ENCODE measurements around the gene MRFAP1.
"Not testable (repeated sequence)": the region's sequence is repeated elsewhere in the genome, so short reads cannot be mapped to it uniquely, and the experiment has no call there.

Gene MRFAP1

DNA sequence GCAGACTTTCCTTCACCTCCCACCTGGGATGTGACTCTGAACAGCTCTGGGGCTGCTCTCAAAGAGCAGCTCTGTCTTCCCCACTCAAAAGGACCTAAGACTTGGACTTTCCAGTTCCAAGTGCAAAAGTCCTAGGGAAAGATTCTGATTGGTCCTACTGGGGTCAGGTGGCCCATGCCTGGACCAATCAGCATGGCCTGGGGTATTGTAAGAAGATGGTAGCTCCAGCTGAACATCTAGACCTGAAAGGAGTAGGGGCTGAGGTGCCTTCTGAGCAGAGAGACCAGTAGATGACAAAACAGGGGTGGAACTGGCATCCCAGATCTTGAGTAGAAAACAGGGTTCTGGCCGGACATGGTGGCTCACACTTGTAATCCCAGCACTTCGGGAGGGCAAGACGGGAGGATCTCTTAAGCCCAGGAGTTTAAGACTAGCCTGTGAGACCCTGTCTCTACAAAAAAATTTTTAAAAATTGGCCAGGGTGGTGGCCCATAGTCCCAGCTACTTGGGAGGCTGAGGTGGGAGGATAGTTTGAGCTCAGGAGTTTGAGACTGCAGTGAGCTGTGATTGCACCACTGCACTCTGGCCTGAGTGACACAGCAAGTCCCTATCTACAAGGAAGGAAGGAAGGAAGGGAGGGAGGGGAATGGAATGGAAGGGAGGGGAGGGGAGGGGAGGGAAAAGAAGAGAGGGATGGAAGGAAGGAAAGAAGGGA is 27.4 kb upstream of the MRFAP1 start:
- no peak for DNase-seq

DNA sequence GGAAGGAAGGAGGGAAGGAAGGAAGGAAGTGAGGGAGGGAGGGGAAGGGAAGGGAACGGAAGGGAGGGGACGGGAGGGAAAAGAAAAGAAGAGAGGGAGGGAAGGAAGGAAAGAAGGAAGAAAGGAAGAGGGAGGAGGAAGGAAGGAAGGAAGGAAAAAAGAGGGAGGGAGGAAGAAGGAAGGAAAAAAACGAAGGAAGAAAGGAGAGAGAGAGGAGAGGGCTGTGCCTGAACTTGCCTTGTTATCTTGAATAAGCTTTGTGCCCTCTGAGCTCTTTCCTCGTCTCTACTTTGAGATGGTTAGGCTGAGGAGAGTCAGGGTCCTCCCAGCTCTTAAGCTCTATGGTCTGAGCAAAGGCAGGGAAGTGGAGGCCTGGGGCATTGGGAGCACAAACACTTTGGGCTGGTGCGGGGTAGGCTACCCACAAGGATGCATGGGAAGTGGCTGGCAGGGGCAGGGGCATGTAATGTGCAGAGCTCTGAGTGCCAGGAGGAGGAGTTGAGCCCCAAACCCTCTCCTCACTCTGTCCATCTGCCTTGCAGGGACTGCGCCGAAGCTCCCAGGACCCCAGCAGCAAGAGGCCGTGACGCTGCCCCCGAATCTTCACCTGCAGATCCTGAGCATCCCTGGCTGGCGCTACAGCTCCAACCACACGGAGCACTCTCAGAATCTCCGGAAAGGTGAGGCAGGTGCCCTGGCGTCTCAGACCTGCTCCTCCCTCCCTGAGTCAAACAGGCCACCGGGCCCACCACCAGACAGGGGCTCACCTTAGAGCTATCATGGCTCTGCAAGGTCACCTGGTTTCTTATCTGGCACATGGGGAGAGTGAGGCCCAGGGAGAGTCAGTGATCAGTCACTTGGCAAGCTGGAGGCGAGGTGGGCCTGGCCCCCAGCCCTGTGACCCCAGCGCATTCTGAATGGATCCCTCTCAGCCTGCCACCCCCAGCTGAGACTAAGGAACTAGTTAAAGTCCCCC is 26.5 kb upstream of the MRFAP1 start:
- no peak for DNase-seq

DNA sequence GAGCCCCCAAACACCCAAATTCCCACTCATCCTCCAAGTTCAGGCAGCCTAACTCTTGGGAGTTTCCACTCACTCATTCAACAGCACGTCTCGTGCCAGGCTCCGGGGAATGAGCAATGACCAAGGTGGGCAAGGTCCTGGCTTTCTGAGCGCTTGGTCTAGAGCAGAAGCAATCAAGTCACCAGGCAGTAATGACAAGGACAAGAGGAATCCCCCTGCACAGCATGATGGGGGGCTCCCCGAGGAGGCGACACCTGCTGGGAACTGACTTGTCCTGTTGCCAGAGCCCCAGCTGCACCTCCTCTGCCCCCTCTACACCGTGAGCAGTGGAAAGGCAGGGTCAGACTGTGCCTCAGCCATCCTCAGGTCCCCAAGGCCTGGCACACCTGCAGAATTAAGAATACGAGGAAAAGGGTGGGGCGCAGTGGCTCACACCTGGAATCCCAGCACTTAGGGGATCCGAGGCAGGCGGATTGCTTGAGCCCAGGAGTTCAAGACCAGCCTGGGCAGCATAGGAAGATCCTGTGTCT is 25.7 kb upstream of the MRFAP1 start:
- DNase-seq: no peak

DNA sequence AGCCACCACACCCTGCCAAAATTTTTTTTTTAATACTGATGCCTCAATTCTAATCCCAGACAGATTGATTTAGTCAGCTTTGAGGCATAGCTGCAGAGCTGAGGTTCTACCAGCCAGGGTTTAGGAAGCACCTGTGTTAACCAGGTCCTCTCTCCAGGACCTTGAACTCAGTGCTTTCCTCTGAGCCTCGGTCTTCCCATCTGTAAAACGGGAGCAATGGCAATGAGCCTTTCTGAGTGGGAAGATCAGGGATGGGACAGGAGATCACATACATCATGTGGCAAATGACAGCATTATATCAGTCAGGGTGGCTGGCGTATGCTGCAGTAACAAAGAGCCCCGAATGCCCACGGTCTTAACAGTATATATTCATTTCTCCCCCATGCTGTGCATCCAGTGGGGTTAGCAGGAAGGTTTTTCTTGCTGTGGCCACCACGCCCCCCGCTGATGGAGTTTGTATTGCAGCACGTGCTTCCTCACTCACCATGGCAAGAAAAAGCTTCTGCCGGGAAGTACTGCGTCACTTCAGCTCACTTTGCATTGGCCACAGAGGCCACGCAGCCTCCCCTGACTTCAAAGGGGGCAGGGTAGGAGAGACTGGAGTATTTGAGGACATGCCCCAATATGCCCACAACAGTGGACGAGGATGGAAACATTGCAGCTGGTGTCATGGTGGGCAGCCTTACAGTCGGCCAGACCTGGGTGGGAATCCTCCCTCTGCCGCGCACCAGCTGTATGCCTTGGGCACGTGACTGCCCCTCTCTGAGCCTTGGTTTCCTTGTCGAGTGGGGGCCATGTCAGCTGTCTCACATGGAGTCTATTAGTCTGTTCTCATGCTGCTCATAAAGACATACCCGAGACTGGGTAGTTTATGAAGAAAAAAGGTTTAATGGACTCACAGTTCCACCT is 24.1 kb upstream of the MRFAP1 start:
- DNase-seq: no peak

DNA sequence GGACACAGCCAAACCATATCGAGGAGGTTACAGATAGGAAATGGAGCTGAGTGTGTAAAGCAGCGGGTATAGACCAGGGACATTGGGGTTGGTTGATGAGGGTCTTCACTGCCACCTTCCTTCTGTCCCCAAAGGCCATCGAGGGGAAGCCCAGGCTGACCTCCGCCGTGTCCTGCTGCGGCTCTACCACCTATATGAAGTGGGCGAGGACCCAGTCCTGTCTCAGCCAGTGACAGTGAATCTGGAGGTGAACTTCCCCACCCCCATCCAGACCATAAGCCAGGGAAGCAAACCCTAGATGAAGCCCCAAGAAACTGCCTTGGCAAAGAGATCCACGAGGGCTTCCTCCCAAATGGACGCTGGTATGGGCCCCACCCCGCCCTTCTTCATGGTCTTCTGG is 23.2 kb upstream of the MRFAP1 start:
- DNase-seq: no peak

DNA sequence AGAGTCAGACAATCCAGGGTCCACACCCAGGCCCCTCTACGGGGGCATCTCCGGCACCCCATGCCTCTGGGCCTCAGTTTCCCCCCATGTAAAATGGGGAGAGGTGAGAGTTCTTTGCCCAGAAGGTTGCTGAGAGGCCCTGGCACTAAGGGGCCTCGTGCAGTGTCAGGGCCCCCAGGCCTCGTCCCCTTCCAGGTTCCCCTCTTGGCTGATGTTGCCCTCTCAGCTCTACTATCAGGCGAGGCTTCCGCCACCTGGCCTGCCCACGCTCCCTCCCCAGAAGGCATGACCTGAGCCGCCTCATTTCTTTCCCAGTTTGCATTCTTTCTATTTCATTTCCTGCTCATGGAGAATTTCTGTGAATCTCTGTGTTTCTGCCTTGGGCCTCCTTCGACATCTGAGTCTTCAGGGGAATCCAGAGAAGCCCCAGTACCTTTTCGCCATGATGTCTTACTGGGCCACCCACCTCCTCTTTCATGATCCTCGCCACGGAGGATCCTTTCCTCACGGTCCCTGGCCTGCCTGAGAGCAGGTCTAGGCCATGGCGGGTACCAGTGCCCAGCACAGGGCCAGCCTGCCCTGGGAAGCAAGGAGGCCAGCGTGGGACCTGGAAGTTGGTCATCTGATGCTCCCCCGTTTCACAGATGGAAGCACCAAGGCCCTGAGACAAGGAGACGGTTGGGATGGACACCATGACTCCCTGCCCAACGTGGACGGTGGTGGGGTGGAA is 21.9 kb upstream of the MRFAP1 start:
- DNase-seq: no peak

DNA sequence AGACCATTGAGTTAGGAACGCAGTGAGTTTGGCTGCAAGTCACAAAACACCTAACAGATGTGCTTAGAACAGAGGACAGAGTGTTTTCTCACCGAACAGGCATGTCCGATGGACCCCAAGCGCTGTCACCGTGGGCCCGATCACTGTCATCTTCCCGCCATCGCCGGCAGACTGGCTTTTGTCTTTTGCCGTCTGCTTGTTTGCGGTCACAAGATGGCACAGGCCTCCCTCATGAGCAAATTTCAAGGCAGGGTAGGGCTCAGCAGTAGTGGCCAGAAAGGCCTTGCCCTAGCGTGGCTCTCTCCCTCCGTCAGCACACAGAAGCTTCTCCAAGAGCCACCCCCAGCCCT is 21.4 kb upstream of the MRFAP1 start:
- DNase-seq: no peak

DNA sequence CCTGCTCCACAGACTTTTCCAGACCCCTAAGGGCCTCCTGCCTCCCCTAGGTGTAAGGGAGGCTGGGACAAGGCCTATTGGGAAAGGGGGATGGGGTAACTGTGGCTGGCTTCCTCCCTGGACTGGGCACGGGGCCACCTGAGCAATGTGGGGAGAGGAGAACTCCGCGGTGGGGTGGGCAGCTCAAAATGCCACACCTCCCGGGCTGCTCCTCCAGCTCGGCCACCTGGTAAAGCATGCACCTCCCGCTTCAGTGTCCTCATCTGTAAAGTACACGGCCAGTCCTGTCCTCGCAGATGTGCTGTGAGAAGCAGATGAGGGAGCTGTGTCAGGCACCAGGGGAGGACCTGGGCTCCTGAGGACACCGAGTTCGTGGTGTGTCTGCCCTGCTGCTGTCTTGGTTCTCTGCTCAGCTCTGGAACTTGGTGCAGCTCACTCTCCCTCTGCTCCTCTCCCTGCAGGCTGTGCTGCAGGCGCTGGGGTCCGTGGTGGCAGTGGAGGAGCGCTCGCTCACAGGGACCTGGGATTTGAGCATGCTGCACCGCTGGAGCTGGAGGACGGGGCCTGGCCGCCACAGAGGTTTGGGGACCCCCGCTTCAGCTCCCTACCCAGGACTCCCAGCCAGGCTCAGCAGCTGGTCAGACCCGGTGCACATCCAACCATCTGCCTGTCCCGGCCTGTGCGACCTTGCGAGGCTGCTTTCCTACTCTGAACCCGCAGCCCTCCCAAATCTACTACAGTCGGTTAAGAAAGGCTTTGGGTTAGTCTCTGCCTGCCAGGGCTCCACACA is 20.8 kb upstream of the MRFAP1 start:
- no peak for DNase-seq

DNA sequence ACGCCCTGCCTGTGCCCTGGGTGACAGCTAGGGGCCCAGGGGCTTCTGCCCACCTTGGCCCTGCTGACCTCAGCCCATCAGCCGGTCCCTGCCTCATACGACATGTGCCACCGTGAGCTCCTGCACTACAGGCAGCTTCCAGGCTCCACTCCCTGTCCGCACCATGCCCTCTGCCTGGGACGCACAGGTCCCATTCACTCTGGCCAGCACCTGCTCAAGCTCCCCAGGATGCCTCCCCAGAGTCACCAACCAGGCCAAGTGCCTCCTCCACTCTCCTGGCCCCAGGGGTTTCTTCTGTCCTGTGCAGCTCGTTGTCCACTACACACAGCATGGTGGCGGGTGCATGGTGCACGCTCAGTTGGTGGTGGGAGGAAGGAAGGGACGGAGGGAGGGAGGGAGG is 20.2 kb upstream of the MRFAP1 start:
- DNase-seq: no peak

DNA sequence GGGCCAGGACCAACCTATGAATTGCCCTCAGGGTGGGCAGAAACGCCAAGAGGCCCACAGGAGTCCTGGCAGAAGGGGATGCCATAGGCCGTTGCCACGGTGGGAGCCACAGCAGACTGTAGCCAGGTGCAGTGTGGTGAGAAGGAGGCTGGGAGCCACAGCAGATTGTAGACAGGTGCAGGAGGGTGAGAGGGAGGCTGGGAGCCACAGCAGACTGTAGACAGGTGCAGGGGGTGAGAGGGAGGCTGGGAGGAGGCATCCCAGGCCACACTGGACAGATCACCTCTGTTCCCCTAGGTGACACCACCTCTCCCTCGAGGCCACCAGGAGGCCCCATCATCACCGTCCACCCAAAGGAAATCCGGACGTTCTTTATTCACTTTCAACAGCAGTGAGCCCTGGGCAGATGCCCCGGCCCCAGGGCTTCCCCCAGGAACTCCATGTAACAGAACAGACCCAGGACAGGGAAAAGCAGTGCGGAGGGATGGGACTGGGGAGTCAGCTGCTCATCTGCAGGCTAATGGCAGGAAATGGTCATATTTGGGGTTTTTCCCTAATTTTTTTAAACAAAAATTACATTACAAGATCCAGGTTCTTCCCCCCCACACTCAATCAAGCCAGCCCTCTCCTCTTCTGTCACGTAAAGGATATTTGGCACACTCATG is 19.5 kb upstream of the MRFAP1 start:
- DNase-seq: no peak

DNA sequence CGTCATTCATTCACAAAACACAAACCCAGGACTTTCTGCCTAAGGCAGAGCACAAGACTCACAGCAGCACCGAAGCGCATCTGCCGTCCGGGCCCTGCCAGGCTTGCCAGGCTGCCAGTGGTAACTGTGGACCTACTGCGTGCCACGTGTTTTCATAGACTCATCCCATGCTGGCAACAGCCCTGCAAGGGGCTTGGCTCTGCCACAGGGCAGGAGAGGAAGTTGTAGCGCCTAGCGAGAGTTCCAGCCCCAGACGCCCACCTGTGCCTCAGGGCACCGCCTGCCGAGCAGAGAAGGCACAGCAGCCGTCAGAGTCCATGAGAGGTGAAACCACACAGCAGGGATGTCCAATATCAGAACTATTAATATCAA is 18.9 kb upstream of the MRFAP1 start:
- DNase-seq: no peak

DNA sequence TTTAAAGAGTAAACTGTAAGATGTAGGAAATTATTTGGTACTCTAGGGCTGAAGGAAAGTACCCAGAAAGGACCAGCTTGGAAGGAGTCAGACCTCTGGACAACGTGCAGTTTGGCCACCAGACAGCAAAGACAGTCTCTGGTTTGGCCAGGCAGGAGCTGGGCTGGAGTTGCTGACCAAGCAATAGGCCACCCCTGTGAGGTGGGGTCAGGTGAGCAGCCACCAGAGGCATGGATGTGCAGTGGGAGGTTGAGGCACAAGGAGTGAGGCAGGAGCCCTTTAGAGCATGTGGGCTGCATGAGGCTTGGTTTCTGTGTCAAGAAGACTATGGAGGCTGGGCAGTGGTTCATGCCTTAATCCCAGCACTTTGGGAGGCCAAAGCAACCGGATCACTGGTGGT is 17.7 kb upstream of the MRFAP1 start:
- no peak for DNase-seq

DNA sequence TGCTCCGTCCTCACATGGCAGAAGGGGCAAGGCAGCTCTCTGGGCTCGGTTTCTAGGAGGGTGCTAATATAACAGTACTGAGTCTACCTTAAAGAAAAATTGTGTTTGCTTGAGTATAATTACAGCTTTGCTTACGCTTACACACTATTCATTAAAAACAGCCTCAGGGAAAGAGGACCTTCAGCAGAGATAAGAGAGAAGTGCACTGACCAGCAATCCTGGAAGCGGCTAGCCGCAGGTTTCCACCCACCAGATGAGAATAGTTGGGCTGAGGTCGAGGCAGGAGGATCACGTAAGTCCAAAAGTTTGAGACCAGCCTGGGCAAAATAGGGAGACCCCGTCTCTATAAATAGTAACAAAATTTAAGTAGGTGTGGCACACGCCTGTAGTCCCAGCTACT is 15.2 kb upstream of the MRFAP1 start:
- no peak for DNase-seq

DNA sequence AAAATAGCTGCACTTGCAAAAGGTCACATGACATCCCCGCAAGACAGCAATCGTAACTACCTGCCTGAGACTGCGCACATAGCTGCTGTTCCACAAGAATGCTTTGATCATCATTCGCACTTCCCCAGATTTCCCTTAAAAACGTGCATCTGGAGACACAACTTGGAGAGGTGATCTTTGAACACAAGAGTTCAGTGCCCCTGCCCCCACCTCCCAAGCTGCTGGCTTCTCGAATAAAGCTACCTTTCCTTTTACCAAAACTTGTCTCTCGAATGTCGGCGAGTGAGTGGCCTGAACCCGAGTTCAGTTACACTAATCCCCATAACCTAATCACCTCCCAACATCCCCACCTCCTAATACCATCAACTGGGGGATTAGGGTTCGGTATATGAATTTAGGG is 14.4 kb upstream of the MRFAP1 start:
- DNase-seq: no peak

DNA sequence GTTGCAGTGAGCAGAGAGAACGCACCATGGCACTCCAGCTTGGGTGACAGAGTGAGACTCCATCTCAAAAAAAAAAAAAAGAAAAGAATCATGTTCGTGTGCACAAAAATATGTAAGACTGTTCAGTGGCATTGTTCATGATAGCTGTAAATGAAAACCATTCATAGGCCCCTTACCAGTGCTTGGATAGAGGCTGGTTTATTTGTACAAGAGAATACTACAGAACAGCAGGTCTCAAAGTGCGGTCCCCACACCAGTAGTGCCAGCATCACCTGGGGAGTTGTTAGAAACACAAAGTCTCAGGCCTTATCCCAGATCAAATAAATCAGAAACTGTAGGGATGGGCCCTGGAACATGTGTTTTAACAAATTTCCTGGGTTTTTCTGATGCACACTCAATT is 12.7 kb upstream of the MRFAP1 start:
- no peak for DNase-seq

DNA sequence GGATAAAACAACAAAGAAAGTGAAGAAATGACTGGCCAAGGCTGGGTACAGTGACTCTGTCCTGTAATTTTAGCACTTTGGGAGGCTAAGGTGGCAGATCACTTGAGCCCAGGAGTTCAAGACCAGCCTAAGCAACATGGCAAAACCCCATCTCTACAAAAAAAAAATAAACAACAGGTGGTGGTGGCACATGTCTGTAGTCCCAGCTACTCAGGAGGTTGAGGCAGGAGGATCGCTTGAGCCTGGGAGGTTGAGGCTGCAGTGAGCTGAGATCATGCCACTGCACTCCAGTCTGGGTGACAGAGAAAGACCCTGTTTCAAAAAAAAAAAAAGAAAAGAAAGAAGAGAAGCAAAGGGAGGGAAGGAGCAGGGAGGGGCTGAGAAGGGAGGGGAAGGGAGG is 12.0 kb upstream of the MRFAP1 start:
- DNase-seq: not testable (repeated sequence)

DNA sequence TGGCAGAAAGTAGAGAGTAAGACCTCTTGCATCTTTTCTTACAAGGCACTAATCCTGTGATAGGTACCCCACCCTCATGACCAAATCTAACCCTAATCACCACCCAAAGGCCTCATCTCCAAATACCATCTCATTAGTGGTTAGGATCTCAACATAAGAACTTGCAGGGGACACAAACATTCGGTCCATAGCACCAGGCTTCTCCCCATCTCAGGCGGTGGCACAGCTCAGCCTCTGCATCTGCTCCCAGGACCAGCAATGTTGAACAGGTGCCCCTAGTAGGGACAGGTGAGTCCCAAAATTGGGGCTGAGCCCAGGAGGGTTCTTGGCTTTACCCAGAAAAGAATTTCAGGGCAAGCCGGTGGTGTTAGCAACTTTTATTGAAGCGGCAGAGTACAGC is 8.4 kb upstream of the MRFAP1 start:
- DNase-seq: no peak

DNA sequence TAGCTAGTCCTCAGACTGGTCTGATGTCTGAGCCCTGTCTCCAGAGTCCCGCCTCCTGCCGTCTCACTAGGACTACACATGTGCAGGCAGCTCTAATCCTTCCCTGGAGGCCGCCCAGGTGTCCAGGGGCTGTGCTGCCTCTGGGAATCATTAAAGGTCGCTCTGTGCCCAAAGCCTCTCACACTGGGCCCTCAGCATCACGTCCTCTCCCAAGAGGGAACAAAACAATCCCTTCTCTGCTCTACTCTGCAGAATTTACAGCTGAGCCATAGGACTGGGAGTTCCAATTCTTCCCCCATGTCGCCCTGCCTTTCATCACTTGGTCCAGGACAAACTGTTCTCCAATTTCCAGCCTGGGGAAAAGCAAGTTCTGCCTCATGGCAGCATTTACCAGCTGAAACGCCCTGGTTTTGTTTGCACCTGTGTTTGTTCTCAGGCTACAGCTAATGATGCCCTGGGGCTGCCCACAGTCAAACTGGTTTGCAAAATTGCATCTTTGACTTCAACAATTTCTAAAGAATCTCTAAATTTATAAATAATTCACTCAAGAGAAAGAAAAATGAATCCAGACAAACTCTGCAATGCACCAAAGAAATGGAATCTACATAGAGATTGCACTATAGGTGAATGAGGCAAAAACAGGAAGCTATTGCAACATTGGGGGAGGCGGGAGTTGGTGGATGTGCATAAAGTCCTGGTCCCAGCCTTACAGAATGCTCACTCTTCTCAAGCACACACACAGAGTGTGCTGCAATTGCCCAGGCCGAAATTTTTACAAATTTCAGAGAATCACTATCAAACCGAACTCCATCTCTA is 7.2 kb upstream of the MRFAP1 start:
- no peak for DNase-seq

DNA sequence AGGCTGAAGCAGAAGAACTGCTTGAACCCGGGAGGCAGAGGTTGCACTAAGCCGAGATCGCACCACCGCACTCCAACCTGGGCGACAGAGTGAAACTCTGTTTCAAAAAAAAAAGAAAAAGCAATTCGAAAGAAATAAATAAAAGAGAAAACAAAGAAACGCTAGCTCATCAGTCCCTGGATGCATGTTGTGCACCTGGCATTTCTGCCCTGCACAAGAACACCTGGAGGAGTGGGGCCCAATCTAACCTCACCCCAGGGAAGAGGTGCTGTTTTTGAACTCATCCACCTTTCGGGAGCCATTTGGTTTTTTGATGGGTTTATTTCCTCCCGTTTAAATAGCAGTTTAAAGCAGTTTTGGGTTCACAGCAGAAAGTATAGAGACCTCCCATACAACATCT is 5.7 kb upstream of the MRFAP1 start:
- no peak for DNase-seq

DNA sequence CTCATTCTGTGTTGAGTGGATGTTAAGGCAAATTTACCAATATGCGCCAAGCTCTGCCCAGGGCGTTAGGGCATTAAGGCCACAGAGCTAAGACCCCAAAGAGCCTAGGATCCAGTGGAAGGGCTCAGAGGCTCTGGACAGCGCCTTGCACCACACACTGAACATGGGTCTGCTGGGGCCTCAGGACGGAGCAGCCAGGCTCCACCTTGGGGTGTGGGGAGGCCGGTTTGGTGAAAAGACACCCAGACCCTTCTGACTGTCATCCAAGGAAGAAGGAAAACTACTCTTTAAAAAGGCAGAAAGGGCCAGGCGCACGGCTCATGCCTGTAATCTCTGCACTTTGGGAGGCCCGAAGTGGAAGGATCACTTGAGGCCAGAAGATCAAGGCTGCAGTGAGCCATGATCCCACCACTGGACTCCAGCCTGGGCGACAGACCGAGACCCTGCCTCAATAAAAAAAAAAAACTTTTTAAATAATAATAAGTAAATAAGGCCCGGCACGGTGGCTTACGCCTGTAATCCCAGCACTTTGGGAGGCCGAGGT is 1.3 kb upstream of the MRFAP1 start:
- no peak for DNase-seq

Measured in retina (tissue), 1 donor.